HG02870 (cell line): ENCODE results near the gene THSD4.
"Not testable (repeated sequence)": the region's sequence is repeated elsewhere in the genome, so short reads cannot be mapped to it uniquely, and the experiment has no call there.

ENCODE experiments used
- ATAC-seq: cut with Tn5 transposase; IDR thresholded peaks from one replicate; pipeline ENCODE4 v1.9.1; 2021; ENCODE audit warnings: mild to moderate bottlenecking, moderate library complexity; ENCODE audit not compliant: unreplicated experiment

THSD4 gene

DNA sequence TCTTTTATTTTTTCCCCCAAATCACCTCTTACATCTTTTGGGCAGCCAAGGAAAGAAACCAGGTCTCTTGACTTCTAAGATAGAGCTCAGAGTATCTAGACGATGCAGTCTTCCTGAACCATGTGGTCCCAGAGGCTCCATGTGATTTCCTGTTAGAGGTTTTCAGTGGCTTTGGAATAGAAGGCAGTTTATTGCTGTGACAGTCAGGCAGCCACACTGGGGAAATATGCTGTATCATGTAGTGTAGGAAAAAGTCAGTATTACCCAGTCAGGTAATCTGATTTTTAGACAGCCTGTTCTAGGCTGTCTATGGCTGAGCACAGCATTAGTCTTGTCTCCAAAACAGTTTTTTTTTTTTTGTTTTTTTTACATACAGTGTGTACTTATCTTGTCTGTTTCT lies 294.3 kb downstream of the THSD4 start:
- no peak for ATAC-seq

DNA sequence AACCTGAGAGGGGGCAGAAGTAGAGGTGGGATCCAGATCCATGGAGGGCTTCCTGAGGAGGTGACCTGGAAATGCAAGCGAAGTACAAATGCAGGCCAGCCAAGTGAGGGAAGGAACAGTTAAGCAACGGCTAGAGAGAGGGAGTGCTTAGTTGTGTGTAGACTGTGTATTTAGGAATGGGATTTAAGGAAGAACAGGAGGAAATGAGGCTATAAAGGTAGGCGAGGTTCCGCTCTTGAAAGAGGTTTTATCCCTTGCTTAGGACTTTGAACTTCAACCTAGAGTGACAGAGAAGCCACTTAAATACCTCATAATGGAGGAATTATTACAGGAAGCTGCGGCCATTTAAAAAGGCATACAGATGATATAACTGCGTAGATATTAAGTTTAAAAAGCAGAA lies 295.1 kb downstream of the THSD4 start:
- ATAC-seq, result no peak

DNA sequence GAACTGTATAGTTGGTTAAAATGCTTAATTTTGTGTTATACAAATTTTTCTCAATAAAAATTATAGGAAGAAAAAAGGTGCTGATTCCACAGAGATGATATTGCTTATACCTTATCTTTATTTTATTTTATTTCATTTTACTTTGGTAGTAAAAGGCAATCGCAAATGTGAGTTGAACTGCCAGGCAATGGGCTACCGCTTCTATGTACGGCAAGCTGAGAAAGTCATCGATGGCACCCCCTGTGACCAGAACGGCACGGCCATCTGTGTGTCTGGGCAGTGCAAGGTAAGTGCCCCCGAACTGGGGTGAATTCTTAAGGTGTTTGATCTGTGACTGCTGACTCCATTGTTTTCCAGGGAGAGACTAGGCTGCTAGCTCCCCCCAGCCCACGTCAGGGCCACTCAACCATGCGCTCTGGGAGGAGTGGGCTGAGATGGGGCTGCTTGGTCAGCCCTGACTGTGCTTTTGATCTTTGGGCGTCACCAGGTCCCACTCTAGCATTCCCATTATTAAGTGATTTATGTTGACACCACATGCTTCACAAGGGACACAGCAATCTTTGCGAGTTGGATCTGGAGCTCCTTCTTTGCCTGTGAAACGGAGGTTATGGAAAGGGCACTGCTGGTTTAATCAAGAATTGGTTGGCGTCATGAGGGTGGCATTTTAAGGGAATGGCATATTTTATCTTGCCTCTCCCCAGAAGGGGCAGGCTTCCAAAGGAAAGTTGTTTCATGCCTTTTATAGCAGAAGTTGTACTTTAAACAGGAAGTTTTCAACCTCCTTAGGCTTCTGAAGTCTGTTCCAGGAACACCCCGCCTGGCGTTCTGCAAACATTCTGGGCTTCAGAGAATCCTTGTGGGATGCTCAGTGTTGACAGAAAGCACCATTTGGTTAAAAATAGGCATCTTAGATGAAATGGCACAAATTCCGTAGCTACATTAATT lies 296.5 kb downstream of the THSD4 start:
- ATAC-seq, result no peak

DNA sequence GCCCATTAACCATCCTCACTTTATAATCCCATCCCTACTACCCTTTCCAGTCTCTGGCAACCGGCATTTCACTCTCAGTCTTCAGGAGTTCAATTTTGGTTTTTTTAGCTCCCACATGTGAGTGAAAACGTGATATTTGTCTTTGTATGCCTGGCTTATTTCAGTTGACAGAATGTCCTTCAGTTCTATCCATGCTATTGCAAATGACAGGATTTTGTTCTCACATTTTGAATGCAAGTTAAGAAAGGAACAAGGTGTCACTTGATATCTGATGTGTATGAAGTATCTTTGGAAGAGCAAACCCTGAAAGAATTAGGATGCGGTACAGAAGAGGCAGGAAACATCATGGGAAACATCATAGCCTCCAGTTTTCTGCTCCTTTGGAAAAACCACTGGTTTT lies 298.1 kb downstream of the THSD4 start:
- ATAC-seq, result no peak

DNA sequence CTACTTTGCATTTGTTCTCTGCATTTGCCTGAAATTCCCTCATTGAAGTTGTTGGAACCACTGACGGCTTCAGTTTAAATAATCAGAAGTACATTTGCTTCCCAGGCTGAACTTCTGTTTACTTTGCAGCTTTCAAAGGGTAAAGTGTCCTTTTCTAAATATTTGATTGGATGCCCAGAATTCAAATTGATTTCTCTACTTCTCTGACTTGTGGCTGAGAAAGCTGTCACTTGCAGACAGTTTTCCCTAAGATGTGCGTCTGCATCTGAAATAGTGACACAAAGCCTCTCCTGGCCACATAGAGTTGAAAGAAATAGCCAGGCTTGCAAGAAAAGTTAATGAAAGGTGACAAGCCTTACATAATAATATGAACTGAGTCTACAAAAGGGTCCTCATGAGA lies 299.6 kb downstream of the THSD4 start:
- no peak for ATAC-seq

DNA sequence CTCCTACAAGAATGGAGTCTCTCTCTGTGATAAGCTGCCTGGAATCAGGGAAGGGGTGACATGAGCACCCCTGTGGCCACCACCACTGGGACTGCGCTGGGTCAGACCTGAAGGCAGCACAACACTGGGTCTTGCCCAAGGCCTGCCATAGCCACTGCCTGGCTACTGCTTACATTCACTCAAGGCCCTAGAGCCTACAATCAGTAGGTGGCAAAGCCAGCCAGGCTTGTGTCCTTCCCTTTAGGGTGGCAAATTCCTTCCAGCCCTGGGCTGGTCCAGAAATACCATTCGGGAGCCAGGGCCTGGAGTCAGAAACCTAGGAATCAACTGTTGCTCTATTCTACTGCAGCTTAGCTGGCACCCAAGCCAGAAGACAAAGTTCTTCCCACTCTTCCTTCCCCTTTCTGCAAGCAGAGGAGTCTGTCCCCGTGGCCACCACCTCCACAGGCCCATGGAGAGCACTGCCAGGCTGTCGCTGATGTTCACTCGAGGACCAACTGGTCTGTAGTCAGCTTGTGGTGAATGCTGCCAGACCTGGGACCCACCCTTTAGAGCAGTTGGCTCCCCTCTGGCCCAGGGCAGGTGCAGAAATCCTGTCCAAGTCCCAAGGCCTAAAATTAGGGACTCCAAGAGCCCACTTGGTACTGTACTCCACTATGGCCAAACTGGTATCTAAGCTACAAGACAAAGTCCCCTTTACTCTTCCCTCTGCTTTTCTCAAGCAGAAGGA lies 307.4 kb downstream of the THSD4 start:
- no peak for ATAC-seq

DNA sequence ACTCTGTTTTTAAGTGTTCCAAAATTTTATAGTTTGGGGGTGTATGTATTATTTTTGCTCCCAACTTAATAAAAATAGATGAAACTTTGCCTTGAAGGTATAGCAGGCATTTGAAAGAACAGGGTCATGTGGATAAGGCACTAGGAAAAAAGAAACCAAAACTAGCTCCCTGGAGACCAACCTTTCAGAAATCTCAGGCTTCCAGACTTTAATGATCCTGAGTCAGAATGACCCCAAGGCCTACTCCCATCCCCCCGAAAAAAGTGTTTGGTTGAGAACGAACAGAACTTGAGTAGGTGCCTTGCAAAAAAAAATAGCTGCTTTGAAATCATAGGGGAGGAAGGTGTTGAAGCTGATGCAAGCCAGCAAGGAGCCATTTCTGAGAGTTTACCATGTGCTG lies 309.5 kb downstream of the THSD4 start:
- no peak for ATAC-seq

DNA sequence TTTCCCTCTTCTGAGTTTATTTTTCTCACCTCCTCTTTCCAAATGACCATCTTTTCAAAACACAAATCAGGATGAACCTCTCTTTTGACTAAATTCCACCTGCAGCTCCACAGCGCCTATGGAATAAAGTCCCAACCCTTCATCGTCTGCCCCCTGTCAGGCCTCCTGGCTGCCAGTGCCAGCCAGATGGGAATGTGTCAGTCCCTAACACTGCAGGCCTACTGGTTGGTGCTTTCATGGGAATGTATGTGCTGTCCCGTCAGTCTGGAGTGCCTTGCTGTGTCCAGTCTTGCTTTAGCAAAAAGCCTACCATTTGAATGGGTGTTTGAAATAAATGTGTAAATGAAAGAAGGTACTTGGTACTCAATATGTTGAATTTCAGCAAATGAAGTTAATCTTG lies 310.1 kb downstream of the THSD4 start:
- no peak for ATAC-seq

DNA sequence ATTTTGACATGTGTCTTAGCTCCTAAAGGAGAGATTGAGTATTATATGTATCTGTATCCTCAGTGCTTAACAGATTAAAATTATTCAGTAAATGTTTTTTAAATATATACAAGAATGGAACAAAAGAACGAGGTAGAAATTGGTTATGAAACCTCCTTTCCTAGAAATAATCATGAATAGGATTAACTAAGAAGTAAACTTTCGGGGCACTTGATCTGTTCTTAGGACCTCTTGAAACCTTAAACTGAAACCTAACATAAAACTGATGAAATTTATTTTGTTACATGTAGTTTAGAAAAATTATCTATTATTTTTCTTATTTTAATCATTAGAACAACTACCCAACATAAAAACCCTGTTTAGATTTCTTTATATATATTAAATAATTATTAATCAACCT lies 311.5 kb downstream of the THSD4 start:
- ATAC-seq, result no peak

DNA sequence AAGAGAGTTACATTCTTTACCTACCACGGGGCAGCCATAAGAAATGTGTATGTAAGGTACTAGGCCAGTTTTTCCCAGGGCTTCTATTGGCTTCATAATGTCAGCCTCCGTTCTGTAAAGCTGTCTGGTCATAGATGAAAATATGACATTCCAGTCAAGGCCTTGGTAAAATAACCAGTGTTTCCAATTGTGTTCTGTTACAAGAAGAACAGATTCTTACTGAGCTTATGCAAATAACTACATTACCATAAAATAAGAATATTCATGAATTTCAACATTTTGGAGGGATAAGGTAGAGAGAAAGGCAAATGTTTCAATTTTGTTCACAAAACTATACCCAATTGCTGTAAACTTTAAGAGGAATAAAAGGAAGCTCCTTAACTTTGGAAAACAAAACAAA lies 315.5 kb downstream of the THSD4 start:
- ATAC-seq, result no peak

DNA sequence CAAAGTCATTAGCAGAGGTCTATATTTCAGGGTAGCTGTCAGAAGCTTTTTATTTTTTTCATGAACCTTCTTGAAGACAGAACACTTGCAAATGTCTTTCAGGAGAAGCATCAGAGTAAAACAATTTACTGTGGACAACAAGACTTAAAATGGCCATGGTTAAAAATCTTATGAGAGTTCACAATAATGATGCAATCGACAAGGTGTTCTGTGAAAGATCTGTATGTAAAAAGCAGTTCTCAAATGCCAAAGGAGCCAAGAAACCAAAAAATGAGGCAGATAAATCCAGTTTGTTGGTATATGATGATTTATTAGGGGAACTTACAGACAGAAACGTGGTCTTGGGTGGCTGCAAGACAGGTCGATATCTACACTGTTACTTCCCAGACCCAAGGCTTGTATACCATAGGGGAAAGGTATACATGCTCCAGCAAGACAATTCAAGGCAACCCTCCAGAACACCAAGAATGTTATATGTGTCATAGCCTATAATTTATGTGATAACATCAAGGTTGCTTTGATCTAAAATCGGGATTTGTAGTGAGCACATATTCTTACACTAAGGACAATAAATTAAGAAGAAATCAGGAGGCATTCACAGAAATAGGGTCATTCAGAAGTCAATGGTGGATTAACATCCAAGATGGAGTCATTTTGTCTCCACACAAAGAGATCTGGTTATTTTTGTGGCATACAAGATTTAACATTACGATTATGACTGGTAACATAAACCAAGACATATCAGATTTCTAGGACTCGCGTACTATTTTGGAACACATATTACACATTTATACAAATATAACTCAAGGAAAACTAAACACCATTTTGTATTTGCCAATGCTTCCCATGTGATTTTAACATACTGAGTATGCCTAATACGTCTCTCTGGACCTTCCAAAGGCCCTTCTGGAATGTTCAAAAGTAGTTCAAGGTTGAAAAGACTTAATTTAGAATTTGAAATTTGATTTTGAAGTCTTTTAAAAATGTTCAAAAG lies 316.4 kb downstream of the THSD4 start:
- ATAC-seq, result no peak

DNA sequence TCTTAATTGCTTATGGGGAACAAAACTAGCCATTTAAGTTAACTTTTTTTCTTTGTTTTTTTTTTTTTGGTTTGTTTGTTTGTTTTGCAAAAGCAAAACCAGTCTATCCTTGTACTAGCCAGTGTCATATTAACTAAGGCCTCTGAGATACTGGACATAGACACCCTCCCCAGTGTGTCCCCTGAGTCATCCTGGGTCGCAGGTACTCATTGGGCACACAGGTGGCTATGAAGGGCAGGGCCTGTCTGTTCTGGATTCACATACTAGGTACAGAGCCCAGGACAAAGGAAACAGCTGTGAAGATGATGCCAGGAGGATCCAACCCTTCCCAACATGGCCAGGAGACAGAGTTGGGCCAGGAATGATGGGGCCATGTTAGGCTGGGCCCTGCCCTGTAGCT lies 318.1 kb downstream of the THSD4 start:
- no peak for ATAC-seq

DNA sequence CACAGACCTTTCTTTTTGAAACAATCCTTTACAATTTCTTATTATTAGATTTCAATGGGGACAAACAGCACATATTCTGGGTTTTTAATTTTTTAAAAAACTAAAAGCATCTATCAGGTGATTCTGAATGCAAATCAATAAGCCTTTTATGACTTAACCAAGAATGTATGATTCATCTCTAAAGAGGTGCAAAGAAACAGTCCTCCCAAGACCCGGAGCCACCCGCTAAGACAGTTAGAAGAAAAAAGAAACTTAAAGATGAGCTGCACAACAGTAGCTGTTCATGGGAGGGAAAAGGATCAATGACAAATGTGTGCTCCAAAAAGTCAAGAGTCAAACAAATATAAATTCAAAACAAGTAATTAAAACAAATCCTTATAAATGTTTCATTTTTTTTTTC lies 319.5 kb downstream of the THSD4 start:
- no peak for ATAC-seq

DNA sequence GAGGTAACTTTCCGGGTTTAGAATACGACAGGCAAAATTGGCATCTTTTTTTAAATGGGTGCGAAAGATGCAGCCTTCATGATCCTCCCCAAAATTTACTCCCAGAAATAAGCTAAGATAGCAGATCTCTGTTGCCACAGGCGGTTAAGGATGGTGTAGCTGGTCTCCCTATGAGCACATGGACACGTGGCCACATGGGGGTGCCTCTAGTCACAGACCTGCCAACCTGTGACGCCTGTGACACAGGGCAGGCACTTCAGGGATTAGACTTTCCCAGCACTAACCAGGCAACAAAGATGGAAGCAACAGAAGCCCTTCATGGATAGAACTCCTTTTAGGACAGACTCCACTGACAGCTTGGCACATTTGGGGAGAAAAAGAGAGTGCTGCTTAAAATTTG lies 320.3 kb downstream of the THSD4 start:
- ATAC-seq, result no peak

DNA sequence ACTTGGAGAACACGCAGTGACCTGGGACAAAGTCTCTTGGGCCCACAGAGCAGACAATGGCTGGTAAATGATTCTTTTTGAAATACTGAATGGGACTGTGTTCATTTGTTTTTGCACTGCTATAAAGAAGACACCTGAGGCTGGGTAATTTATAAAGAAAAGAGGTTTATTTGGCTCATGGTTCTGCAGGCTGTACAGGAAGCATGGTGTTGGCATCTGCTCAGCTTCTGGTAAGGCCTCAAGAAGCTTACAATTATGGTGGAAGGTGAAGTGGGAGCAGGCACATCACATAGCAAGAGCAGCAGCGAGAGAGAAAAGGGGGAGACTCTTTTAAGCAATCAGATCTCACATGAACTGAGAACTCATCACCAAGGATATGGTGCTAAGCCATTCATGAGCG lies 321.6 kb downstream of the THSD4 start:
- ATAC-seq, result no peak

DNA sequence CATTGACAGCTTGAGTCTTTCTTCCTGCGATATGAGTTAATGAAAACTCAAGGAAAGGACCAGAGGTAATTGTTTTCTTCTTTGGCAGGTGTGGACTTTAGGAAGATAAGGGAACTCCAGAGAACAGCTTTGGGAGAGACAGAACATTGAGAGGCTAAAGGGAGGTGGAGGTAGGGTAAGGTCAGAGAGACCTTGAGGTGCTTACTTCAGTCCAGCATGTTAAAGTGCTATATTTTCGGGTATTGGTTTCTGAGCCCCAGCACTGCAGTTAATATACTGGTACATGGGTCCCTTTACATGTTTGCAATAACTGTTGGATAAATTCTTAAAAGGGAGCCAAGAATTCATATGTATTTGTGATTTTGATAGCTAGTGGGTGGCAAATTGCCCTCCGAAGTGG lies 322.1 kb downstream of the THSD4 start:
- ATAC-seq, result no peak

DNA sequence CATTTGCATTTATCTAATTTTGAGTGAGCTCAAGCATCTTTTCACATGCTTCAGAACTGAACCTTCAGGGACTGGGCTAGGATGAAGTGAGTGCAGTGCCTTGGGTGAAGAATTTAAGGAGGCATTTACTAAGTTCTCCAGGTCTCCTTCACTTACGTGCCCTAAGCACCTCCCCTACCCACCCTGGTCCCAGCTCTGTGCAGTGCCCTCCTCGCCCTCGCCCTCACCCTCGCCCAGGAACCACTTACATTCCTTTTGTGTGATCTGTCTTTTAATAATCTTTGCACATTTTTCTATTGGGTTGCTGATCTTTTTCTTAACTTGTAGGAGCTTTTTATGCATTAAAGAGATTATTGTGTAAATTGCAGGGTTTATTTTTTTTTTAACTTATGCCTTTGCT lies 322.6 kb downstream of the THSD4 start:
- no peak for ATAC-seq

DNA sequence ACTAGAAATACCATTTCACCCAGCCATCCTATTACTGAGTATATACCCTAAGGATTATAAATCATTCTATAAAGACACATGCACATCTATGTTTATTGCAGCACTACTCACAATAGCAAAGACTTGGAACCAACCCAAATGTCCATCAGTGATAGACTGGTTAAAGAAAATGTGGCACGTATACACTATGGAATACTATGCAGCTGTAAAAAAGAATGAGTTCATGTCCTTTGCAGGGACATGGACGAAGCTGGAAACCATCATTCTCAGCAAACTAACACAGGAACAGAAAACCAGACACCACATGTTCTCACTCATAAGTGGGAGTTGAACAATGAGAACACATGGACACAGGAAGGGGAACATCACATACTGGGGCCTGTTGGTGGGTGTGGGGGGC lies 324.2 kb downstream of the THSD4 start:
- not testable (repeated sequence) for ATAC-seq

DNA sequence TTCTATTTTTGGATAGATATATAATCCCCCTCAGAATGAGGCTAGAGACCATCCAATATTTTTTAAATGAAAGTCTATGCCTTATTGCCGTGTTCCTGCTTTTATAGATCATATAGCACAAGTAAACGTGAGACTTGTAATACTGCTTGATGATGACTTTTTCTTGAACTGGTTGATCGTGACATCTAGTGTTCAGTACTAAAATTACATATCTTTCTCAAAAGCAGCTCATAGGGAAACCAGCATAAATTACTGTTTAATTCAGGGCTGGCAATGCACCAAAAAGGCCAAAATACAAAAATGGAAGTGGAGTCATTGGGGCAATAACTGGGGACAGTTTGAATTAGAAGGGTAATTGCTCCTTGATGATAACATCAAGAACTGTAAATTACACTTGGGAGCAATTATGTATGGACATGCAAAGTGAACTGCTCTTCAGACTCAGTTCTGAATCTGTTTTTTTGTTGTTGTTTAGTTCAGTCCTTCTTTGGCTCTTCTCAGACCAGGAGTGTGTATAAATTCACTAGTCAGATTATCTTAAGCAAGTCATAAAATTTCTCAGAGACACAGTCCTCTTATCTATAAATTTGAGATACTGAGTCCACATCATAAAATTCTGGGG lies 325.3 kb downstream of the THSD4 start:
- ATAC-seq, result no peak

DNA sequence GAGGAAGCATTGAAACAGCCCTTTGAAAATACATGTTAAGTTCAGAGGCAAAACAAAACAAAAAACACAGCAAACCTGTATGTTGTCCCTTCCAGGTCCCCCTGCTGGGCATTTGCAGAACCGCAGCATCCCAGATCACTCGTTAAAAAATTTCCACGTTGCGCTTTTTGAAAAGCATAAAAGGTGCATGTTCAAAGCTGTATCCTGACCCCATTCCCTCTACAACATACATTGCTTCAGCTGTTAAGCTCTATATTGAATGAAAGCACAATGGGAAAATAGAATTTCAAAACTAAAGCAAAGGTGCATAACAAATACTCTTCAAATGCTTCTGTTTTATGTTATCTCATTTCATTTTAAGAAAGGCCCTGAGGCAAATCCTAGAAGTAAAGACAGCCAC lies 328.3 kb downstream of the THSD4 start:
- ATAC-seq, result no peak
